SH-SY5Y (cell line): ENCODE data around the gene LATS2.

ENCODE experiments used
- GATA2 ChIP-seq: IDR thresholded peaks from 2 replicates; pipeline ENCODE4 v1.6.1; 2011; ENCODE audit warnings: mild to moderate bottlenecking, low read depth, low read length
- GATA3 ChIP-seq: IDR thresholded peaks from 2 replicates; pipeline ENCODE4 v1.6.1; 2011; ENCODE audit warnings: low read depth, mild to moderate bottlenecking, low read length, moderate library complexity

Gene LATS2

DNA sequence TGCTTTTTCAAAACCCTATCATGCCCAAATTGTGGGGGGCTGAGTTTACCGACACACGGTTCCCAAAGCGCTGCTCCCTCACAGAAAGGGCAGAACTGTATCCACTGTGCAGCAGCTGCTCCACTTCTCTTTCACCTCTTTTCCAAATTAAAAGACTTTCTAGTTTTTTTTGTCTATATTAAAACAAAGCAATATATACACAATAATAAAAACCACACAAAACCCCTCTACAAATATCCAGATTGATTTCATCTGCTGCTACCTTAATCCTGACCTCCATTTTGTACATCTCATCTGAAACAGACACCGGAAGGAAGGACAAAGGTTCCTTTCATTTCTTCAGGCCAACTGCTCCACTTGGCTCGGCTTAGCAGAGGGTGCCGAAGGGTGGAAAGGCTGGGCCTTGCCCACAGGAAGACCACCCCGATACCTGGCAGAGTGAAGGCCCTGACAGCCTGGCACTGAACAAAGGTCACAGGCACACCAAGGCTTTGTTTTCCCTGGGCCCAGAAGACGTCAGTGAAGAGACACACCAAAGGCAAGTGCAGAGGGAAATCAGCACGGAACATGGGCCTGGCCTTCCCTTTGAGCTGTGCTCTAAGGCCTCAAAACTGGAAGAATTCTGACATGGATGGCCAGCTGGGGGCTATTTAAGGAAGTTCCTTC lies 71.6 kb downstream of the LATS2 start:
- TF ChIP-seq GATA3 (no peak), GATA2 (no peak)

DNA sequence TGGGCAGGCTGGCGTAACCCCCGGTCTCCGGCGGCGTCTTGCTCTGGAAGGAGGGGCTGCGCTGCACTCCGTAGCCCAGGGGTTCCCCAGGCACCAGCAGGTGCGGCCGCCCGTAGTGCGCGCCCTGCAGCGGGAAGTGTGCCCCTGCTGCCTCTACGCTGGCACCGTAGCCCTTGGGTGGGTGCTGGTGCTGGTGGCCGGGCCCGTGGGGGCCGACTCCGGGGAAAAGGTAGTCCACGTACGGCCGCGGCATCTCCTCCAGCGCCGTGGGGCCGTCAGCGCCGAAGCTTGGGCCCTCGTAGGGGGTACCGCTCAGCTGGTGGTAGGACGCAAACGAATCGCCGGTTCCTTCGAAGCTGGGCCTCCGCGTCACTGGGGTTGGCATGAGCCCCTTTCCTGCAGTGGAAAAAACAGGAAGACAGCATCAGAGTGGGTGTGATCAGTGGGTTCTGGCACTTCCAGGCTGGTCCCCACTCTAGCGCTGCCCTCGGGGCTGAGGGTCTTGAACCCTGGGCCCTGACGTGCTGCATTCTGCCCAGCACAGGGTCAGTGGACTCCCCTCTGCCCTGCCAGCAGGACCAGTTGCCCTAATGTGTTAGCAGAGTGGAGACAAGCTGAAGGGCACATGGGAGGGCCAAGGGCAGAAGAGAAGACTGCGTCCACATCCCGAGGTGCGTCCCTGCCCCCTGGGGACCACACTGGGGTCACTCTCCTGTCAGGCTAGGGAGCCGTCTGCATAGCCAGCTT lies 72.3 kb downstream of the LATS2 start:
- TF ChIP-seq GATA2 (no peak), GATA3 (no peak)

DNA sequence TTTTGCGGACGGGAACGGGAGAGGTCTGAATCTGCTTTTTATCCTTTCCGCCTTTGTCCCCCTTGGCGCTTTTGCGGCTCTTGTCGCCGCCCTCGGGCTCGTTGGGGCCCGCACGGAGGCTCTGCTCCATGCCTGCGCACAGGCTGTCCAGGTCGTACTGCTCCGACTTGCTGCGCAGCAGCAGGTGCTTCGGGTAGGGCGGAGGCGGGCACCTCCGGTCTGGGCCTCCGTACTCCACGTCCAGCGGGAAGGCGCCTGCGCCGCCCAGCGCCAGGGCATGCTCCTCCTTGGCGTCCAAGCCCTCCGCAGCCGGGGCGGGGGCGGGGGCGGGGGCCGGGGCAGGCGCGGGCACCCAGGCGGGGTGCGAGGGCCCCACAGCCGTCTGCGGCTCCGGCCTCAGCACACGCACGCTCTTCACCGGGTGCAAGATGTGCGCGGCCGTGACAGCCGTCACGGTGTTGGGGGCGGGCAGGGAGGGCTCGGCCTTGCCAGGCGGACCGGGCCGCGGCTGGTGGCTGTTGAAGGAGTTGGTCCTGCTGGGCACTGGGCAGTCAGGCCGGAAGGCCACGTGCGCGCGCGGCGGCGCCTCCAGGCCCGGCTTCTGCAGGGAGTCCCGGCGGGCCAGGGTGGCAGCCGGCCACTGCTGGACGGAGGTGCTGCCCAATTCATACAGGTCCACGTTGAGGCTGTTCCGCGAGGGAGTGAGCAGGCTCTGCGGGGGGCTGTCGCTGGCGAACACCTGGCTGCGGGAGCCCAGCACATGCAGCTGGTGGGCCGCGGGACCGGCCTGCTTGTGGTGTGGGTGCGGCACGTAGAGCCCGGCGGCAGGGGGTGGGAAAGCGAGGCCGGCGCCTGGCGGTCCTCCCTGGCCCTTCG lies 73.1 kb downstream of the LATS2 start:
- TF ChIP-seq GATA3 (no peak), GATA2 (no peak)

DNA sequence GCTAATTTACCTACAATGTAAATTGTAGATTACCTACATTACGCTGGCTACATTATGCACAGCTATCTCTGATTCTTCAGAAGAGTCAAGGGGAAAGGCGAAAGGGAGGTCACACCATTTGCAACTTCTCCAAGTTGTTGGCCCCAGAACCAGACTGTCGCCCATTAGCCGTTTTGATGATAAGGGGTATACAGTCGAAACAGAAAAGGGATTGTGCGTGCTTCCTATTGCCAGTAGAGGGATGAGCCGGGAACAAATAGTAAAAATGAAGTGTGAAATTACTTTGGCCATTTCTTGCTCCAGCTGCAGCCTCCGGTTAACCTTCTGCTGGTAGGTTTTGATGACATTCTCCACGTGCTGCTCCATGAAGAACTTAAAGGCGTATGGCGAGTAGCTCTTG lies 73.8 kb downstream of the LATS2 start:
- no peak for TF ChIP-seq GATA2
- no peak for TF ChIP-seq GATA3

DNA sequence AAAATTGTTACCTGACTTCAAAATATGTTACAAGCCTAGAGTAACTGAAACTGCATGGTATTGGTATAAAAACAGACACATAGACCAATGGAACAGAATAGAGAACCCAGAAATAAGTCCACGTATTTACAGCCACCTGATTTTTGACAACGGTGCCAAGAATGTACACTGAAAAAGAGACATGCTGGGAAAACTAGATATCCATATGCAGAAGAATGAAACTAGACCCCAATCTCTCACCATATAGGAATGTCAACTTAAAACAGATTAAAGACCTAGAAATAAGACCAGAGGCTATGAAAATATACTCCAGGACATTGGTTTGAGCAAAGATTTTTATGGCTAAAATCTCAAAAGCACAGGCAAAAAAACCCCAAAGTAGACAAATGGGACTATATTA lies 76.5 kb downstream of the LATS2 start:
- TF ChIP-seq GATA2 (no peak), GATA3 (no peak)

DNA sequence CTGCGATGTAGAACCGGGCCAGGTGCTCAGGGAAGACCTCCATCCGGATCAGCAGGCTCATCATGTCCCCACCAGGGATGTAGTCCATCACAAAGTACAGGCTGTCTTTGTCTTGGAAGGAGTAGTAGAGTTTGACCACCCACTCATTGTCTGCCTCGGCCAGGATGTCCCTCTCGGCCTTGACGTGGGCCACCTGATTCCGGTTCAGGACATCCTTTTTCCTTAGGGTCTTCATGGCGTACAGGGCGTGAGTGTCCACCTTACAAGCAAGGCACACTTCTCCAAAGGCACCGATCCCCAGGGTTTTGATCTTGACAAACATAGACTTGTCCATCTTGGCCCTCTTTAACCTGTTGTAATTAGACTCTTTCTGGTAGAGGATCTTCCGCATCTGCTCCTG lies 78.0 kb downstream of the LATS2 start:
- TF ChIP-seq GATA3 (no peak), GATA2 (no peak)

DNA sequence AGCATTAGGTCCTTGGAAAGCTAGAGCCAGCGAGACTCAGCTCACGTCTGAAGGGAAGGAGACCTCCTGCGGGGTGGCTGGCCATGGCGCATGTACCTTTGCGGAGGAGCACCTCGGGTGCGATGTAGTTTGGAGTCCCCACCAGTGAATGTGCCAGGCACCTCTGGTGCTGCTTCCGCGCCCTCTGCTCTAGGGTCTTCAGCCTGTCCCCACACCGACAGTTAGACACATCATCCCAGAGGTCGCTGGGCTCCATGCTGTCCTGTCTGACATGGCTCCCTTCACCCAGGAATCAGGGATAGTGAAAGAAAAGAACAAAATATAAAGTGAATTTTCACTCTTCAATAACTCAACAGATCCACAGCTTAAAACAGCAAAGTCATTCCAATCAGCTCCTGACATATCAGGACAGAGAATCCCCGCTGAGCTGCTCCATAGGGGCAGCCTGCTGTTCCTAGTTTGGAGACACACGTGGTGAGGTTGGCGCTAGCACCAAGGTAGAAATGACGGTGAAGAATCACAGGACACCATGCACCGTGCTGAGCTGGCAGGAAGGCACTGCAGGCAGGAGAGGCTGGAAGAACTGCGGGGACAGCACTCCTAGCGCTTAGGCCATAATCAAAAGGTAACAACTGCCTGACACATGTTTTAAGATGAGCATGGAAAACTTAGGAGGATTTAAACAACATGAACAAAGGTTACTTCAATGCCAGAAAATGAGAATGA lies 79.9 kb downstream of the LATS2 start:
- TF ChIP-seq GATA2 (no peak), GATA3 (no peak)

DNA sequence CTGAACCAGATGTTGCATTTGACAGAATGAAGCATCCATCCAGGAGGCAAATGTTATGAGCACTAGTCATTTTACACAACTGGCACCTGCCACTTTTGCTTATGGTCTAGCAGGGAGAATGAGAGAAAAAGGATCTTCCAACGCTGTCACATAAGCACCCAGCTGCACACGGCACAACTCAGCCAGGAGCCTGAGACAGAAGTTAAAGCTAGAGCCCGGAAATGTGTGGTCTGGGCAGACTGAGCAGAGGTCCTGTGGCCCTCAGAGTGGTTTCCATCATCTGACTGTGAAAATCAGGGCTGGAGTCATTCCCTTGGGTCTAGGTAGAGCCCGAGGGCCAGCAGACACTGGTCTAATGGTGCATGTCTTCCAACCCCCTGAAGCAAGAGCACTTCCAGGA lies 80.5 kb downstream of the LATS2 start:
- TF ChIP-seq GATA2 (no peak), GATA3 (no peak)

DNA sequence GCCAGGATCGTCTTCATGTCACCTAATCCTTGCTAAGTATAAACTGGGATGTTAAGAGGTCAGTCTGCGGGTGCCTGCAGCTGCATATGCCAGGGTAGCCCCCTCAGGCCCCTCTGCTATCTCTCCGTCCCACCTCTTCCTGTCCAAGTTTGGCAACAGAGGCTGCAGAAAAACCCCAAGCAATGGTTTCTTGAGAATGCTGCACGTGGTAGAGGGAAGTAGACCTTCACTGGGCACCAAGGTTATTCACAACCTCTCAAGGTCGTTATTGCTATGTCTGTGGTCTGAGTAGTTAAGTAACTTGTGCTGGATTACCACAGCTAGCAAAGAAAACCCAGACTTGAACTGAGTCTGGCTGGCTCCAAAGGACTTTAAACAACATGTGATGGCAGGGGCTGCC lies 81.0 kb downstream of the LATS2 start:
- TF ChIP-seq GATA3: no peak
- TF ChIP-seq GATA2: no peak

DNA sequence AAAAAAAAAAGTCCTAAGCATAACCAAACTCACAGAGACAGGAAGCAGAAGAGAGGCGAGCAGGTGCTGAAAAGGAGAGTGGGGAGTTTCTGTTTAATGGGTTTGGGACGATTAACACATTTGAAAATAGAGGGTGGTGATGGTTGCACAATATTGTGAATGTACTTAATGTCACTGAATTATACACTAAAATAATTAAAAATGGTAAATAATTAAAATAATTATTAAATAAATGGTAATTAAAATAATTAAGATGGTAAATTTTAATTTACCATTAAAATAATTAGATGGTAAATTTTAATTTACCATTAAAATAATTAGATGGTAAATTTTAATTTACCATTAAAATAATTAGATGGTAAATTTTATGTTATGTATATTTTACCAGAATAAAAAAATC lies 84.0 kb downstream of the LATS2 start:
- TF ChIP-seq GATA3: no peak
- TF ChIP-seq GATA2: no peak

DNA sequence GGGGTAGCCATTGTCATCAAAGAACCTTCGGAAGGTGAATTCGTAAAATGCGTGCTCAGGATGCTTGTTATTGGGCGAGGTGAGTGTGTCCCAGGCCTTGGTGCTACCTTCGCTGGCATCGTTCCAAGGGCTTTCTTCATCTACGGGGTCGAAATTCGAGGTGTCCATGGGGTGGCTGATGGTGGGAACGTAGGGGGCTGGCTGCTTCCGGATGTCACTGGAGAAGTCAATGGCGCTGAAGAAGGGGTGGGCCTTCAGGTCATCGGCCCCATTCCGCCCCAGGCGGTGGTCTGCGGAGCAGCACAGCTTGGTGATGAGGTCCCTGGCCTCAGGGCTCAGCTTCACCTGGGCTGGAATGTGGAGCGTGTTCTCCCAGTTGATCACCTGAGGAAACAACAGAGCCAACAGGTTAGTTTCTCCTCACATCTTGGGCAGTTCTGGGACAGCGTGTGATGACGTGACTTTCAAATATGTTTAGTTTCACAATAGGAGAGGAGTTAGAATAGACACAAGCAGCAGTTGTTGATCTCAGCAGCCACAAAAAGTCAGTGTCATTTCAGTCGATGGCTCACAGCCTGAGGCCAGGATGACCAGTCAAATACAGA lies 86.3 kb downstream of the LATS2 start:
- TF ChIP-seq GATA3: no peak
- TF ChIP-seq GATA2: no peak

DNA sequence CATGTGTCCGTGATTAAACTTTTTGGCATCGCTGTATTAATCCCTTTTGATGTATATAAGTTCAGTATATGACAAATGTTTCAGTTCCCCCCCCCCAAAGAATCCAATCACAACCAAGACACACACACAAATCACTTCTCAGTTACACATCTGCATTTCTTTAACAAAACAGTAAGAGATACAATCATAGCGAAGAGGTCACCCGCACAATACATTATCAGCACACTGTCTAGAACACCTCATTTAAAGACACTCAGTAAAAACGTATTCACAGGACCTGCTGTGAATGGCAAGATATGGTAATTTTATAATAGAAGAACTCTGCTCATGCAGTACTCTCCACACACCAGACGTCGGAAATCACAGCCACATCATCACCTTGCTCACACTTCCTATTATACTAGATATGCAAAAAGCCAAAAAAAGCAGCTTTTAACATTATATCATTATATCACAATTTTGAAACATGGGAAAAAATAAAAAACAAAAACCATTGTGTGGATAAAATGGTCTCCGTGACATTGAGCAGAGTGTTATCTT lies 87.4 kb downstream of the LATS2 start:
- TF ChIP-seq GATA3 (no peak), GATA2 (no peak)

DNA sequence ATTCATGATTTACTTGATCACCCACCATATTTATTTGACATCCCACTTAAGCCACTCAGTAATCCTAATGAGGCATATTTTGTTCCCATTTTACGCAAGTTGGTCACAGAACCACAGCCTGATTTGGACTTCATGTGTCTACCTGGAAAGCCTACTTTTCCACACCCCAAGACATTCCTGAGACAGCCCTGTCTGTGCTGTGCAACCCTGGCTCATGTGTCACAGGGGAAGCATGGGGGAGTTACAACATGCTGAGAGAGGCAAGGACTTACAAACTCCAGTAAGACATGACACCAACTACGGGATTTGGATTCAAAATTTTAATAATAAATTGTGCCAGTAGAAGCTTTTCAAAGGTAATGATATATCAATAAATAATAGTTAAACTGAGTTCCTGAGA lies 88.7 kb downstream of the LATS2 start:
- TF ChIP-seq GATA3 (no peak), GATA2 (no peak)

DNA sequence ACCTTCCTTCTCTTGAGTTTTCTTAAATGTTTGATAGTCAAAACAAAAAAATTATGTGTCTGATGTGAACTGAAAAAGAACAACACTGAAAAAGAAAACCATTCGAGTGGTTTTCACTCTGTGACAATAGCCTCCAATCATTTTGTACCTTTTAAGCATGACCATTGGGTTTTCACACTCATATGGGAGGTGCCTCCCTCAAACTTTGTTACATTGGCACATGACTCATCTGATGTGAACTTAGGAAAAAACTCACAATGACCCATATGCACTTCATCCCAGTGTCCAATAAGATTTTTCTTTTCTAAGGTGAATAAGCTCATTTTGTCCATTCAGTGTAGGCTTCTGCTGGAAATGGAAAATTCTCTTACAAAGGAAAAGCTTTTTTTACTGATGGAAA lies 92.2 kb downstream of the LATS2 start:
- TF ChIP-seq GATA3 (no peak), GATA2 (no peak)
